Testis (tissue), 2 donors: ENCODE data around the gene GABBR2.

Experiments used
- POLR2A ChIP-seq: fragments of 450-650 bp; IDR thresholded peaks from one replicate; pipeline ENCODE4 v1.6.1; 2017; ENCODE audit warnings: antibody characterized with exemption, mild to moderate bottlenecking, moderate library complexity
- TF ChIP-seq, protein P1 (sequence below), 3 experiments: fragments of 450-650 bp in 2 of 3; fragments of 200-600 bp in 1 of 3; sonication (generic) in 1 of 3; IDR thresholded peaks; one replicate each; pipeline ENCODE4 v1.5.1; 2016 to 2019; ENCODE audit warnings: antibody characterized with exemption in 3 of 3, mild to moderate bottlenecking in 2 of 3, moderate library complexity in 1 of 3

DNA sequence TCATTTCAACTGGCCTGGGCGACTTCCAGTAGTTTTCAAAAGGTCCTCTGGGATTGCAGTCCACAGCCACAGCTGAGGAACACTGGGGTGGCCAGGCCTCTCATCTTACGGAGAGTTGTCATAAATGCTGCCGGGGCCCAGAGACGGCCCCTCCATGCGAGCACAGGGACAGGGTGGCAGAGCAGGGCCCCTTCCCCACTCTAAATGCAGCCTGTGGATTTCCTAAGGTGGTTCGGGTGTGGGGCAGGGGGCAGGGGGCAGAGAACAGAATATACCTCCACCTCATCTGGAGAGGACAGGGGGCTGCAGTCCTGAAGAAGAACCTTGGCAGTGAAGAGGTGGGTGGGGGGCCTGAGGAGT lies 339.7 kb downstream of the GABBR2 start:
- TF ChIP-seq, protein P1, sequence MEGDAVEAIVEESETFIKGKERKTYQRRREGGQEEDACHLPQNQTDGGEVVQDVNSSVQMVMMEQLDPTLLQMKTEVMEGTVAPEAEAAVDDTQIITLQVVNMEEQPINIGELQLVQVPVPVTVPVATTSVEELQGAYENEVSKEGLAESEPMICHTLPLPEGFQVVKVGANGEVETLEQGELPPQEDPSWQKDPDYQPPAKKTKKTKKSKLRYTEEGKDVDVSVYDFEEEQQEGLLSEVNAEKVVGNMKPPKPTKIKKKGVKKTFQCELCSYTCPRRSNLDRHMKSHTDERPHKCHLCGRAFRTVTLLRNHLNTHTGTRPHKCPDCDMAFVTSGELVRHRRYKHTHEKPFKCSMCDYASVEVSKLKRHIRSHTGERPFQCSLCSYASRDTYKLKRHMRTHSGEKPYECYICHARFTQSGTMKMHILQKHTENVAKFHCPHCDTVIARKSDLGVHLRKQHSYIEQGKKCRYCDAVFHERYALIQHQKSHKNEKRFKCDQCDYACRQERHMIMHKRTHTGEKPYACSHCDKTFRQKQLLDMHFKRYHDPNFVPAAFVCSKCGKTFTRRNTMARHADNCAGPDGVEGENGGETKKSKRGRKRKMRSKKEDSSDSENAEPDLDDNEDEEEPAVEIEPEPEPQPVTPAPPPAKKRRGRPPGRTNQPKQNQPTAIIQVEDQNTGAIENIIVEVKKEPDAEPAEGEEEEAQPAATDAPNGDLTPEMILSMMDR (IDR thresholded peaks at IDR 0.05), result no peak
- TF ChIP-seq POLR2A, result no peak
